ENCODE measurements around the gene SAMD15.
A peak's percentile ranks its signal among the peaks of the same experiment; 100 is the strongest.

The SAMD15 gene

DNA sequence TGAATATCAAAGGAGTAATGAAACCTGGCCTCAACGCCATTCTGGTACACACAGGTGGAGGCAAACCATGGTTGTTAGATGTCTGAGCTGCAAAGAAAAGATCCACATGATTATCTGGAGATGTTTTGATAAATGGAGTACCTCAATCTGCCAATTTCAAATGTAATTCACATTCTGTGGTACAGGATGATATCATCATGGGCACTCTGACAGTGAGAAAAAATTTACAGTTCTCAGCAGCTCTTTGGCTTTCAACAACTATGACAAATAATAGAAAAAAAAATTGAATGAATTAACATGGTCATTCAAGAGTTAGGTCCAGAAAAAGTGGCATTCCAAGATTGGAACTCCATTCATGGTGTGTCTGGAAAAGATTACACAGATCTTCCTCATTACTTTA is 17.6 kb upstream of the SAMD15 start:
- Histone ChIP-seq H3K27me3 (ENCODE audit: insufficient read depth, low read length) (no peaks in the 10 kb centered on the region), H3K27ac (ENCODE audit: low read depth, low read length, poor library complexity, severe bottlenecking) (peak overlapping the region; percentile 72), H3K4me1 (ENCODE audit: insufficient read depth, low read length, severe bottlenecking) (peaks cover 32% of the 10 kb centered on the region), H3K9me2 (ENCODE audit: low read depth, low read length) (no peaks in the 10 kb centered on the region), H4K20me1 (ENCODE audit: insufficient read depth, low read length) (no peaks in the 10 kb centered on the region), H3K9ac (ENCODE audit: low read length) (no peak overlapping the region), H3K79me2 (ENCODE audit: insufficient read depth, low read length) (peaks cover 74% of the 10 kb centered on the region), H3K4me2 (ENCODE audit: low read length) (no peak overlapping the region), H3K4me3 (ENCODE audit: low read depth, low read length, poor library complexity, severe bottlenecking) (no peak overlapping the region), H3F3A (ENCODE audit: insufficient read depth, low read length) (no peaks in the 10 kb centered on the region), H2AFZ (ENCODE audit: low read length) (no peak overlapping the region), H3K9me3 (ENCODE audit: low read length) (peaks cover 11% of the 10 kb centered on the region), H3K36me3 (ENCODE audit: insufficient read depth, low read length) (peaks cover 54% of the 10 kb centered on the region)
- TF ChIP-seq EZH2 (IDR thresholded peaks at IDR 0.05; ENCODE audit: borderline replicate concordance, low read length), result no peak

DNA sequence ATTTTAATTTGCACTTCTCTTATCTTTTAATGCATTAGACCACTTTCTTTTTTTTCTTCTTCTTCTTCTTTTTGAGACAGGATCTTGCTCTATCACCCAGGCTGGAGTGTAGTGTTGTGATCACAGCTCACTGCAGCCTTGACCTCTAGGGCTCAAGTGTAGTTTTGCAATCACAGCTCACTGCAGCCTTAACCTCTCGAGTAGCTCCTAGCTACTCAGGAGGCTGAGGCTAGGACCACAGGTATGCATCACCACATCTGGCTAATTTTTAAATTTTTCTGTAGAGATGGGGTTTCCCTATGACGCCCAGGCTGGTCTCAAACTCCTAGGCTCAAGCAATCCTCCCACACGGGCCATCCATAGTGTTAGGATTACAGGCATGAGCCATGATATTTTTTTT is 13.0 kb upstream of the SAMD15 start:
- Histone ChIP-seq H2AFZ (ENCODE audit: low read length) (no peak overlapping the region), H3K27ac (ENCODE audit: low read depth, low read length, poor library complexity, severe bottlenecking) (no peak overlapping the region), H3K9me2 (ENCODE audit: low read depth, low read length) (no peaks in the 10 kb centered on the region), H3K27me3 (ENCODE audit: insufficient read depth, low read length) (no peaks in the 10 kb centered on the region), H3K9ac (ENCODE audit: low read length) (no peak overlapping the region), H3K4me2 (ENCODE audit: low read length) (no peak overlapping the region), H3K4me3 (ENCODE audit: low read depth, low read length, poor library complexity, severe bottlenecking) (no peak overlapping the region), H3K4me1 (ENCODE audit: insufficient read depth, low read length, severe bottlenecking) (peaks cover 72% of the 10 kb centered on the region), H3K9me3 (ENCODE audit: low read length) (peaks cover 11% of the 10 kb centered on the region), H3K36me3 (ENCODE audit: insufficient read depth, low read length) (peaks cover 40% of the 10 kb centered on the region), H3K79me2 (ENCODE audit: insufficient read depth, low read length) (peaks cover 82% of the 10 kb centered on the region), H4K20me1 (ENCODE audit: insufficient read depth, low read length) (no peaks in the 10 kb centered on the region), H3F3A (ENCODE audit: insufficient read depth, low read length) (no peaks in the 10 kb centered on the region)
- TF ChIP-seq EZH2 (IDR thresholded peaks at IDR 0.05; ENCODE audit: borderline replicate concordance, low read length), result no peak
- TF ChIP-seq, protein P1, sequence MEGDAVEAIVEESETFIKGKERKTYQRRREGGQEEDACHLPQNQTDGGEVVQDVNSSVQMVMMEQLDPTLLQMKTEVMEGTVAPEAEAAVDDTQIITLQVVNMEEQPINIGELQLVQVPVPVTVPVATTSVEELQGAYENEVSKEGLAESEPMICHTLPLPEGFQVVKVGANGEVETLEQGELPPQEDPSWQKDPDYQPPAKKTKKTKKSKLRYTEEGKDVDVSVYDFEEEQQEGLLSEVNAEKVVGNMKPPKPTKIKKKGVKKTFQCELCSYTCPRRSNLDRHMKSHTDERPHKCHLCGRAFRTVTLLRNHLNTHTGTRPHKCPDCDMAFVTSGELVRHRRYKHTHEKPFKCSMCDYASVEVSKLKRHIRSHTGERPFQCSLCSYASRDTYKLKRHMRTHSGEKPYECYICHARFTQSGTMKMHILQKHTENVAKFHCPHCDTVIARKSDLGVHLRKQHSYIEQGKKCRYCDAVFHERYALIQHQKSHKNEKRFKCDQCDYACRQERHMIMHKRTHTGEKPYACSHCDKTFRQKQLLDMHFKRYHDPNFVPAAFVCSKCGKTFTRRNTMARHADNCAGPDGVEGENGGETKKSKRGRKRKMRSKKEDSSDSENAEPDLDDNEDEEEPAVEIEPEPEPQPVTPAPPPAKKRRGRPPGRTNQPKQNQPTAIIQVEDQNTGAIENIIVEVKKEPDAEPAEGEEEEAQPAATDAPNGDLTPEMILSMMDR (IDR thresholded peaks at IDR 0.05; ENCODE audit: low read length), result no peak

DNA sequence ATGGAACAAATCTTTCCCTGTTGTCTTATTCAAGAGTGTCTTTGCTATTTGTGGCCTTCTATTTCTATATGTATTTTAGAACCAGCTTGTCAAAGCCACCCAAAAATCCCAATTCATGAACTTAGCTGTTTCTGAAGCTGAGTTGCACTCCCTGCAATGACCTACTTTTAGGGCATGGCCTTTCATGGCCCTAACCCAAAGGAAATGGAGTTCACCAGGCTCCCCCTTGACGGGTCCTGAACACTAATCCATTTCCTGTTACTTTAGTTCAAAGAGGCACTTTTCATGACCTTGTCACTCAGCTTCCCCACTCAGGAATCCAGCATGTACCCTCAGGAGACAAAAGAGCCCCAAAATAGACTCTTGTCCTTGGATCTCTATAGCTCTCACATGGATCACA is 7.9 kb upstream of the SAMD15 start:
- 0 out of 2 replicates have a peak, but pooled peaks cover 3% of the 10 kb centered on the region for H3F3A ChIP-seq (ENCODE audit: insufficient read depth, low read length)
- H3K9ac ChIP-seq (ENCODE audit: low read length), result no peak overlapping the region; the same call in 1 of the 2 replicates
- peaks cover 82% of the 10 kb centered on the region for H3K79me2 ChIP-seq (ENCODE audit: insufficient read depth, low read length)
- no peak overlapping the region for H2AFZ ChIP-seq (ENCODE audit: low read length)
- H4K20me1 ChIP-seq (ENCODE audit: insufficient read depth, low read length), result no peaks in the 10 kb centered on the region
- peaks cover 93% of the 10 kb centered on the region for H3K4me1 ChIP-seq (ENCODE audit: insufficient read depth, low read length, severe bottlenecking)
- H3K9me3 ChIP-seq (ENCODE audit: low read length), result no peaks in the 10 kb centered on the region
- peak overlapping the region; percentile 55 for H3K27ac ChIP-seq (ENCODE audit: low read depth, low read length, poor library complexity, severe bottlenecking)
- H3K4me2 ChIP-seq (ENCODE audit: low read length), result peak overlapping the region; percentile 17; the same call in 1 of the 2 replicates
- no peaks in the 10 kb centered on the region for H3K9me2 ChIP-seq (ENCODE audit: low read depth, low read length)
- no peaks in the 10 kb centered on the region for H3K27me3 ChIP-seq (ENCODE audit: insufficient read depth, low read length)
- H3K36me3 ChIP-seq (ENCODE audit: insufficient read depth, low read length), result peaks cover 13% of the 10 kb centered on the region; the same call in 1 of the 2 replicates
- H3K4me3 ChIP-seq (ENCODE audit: low read depth, low read length, poor library complexity, severe bottlenecking), result no peak overlapping the region
- TF ChIP-seq EZH2 (IDR thresholded peaks at IDR 0.05; ENCODE audit: borderline replicate concordance, low read length), result no peak
- TF ChIP-seq, protein P1 (IDR thresholded peaks at IDR 0.05; ENCODE audit: low read length), result no peak

DNA sequence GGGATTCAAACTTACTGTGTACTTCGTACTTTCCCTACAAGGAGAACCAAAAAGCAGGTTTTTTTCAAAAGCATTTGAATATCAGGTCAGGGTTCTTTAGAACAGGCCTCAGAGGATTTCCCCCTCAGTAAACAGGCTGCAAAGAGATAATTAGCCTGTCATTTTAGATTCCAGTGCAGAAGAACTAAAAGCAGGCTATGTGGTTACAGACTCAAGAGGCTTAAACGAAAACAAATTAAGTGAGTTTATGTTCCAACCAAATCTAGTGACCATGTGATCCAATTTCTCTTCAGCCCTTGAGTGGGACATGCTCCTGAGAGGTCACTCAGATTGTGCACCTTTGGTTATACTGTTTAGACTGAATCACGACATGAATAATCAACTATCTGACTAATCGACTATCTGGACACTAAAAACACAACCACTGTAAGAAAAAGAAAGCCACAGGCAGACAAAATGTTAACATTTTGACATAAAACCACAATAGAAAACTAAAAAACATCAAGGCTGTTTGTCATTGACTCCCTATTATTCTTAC is 4.8 kb upstream of the SAMD15 start:
- Histone ChIP-seq H3K27me3 (ENCODE audit: insufficient read depth, low read length) (no peaks in the 10 kb centered on the region), H3K4me2 (ENCODE audit: low read length) (peak overlapping the region; percentile 51), H3K9me2 (ENCODE audit: low read depth, low read length) (no peaks in the 10 kb centered on the region), H2AFZ (ENCODE audit: low read length) (no peak overlapping the region), H3K4me1 (ENCODE audit: insufficient read depth, low read length, severe bottlenecking) (peaks cover 75% of the 10 kb centered on the region), H3F3A (ENCODE audit: insufficient read depth, low read length) (0 out of 2 replicates have a peak, but pooled peaks cover 3% of the 10 kb centered on the region), H3K9me3 (ENCODE audit: low read length) (no peaks in the 10 kb centered on the region), H3K4me3 (ENCODE audit: low read depth, low read length, poor library complexity, severe bottlenecking) (peak overlapping the region; percentile 37), H4K20me1 (ENCODE audit: insufficient read depth, low read length) (no peaks in the 10 kb centered on the region), H3K79me2 (ENCODE audit: insufficient read depth, low read length) (peaks cover 77% of the 10 kb centered on the region), H3K27ac (ENCODE audit: low read depth, low read length, poor library complexity, severe bottlenecking) (peak overlapping the region; percentile 85), H3K9ac (ENCODE audit: low read length) (peak overlapping the region; percentile 19; the same call in 1 of the 2 replicates), H3K36me3 (ENCODE audit: insufficient read depth, low read length) (peaks cover 8% of the 10 kb centered on the region; the same call in 1 of the 2 replicates)
- TF ChIP-seq, protein P1 (IDR thresholded peaks at IDR 0.05; ENCODE audit: low read length), result no peak
- TF ChIP-seq EZH2 (IDR thresholded peaks at IDR 0.05; ENCODE audit: borderline replicate concordance, low read length), result no peak
